Ovary (tissue), 3 donors: Measurements from ENCODE around the gene WDR20.

Experiments used
- POLR2A ChIP-seq: fragments of 450-650 bp; IDR thresholded peaks from one replicate; pipeline ENCODE4 v1.6.1; 2017; ENCODE audit warnings: antibody characterized with exemption, mild to moderate bottlenecking, moderate library complexity
- TF ChIP-seq, protein P1 (sequence below), 3 donors: fragments of 450-650 bp in 2 of 3; fragments of 200-600 bp in 1 of 3; IDR thresholded peaks; one replicate each; pipeline versions ENCODE4 v1.5.1 to v1.8.0; 2016 to 2022; ENCODE audit warnings: antibody characterized with exemption in 3 of 3, mild to moderate bottlenecking in 1 of 3
- donor health status: DM: no; HTN: no; CAD: no.

DNA sequence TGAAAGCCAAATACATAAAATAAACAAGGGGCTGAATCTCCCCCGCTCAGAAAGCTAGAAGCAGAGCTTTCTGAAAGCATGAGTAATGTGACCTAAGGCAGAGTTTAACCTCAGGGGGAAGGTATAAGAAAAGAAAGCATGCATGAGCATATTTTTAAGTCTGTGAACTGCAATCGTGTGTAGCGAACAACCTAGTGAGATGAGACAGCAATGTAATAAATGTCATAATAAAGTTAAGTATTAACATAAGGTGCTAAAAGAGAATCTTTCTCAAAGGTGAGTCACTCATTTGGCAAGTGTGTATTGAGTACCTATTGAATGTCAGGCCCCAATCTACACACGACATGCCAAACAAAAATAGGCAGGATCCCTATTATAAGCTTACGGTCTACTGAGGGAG is 14.2 kb upstream of the WDR20 start:
- TF ChIP-seq, protein P1, sequence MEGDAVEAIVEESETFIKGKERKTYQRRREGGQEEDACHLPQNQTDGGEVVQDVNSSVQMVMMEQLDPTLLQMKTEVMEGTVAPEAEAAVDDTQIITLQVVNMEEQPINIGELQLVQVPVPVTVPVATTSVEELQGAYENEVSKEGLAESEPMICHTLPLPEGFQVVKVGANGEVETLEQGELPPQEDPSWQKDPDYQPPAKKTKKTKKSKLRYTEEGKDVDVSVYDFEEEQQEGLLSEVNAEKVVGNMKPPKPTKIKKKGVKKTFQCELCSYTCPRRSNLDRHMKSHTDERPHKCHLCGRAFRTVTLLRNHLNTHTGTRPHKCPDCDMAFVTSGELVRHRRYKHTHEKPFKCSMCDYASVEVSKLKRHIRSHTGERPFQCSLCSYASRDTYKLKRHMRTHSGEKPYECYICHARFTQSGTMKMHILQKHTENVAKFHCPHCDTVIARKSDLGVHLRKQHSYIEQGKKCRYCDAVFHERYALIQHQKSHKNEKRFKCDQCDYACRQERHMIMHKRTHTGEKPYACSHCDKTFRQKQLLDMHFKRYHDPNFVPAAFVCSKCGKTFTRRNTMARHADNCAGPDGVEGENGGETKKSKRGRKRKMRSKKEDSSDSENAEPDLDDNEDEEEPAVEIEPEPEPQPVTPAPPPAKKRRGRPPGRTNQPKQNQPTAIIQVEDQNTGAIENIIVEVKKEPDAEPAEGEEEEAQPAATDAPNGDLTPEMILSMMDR (IDR thresholded peaks at IDR 0.05), result no peak
- TF ChIP-seq POLR2A, result no peak
